Smooth muscle cell (in vitro differentiated cells): Measurements from ENCODE around the gene RASSF5. TPM values are rescaled to one million over a fixed set of nuclear protein-coding genes. Genes with fewer than 3 reads are reported as not detected.

ENCODE experiments used
- DNase-seq: peaks from one replicate; lab custom pipeline; 2025; ENCODE audit not compliant: unreplicated experiment; lab: John Stamatoyannopoulos, UW
- H2AFZ ChIP-seq: fragments of 200-600 bp; sonication (generic); 2 replicates; pipeline ENCODE4 v1.6.0; 2016; ENCODE audit warnings: antibody characterized with exemption, low read depth, mild to moderate bottlenecking
- H3F3A ChIP-seq: fragments of 200-600 bp; sonication (generic); 2 replicates; pipeline ENCODE4 v1.6.0; 2017; ENCODE audit warnings: antibody characterized with exemption, low read depth
- H3K27ac ChIP-seq: fragments of 200-600 bp; sonication (generic); 2 replicates; pipeline ENCODE4 v1.5.1; 2016; ENCODE audit warnings: low read depth, mild to moderate bottlenecking
- H3K27me3 ChIP-seq: fragments of 200-600 bp; sonication (generic); 2 replicates; pipeline ENCODE4 v1.6.1; 2016; ENCODE audit warnings: low read depth, mild to moderate bottlenecking
- H3K36me3 ChIP-seq: fragments of 200-600 bp; sonication (generic); 2 replicates; pipeline ENCODE4 v1.5.1; 2016; ENCODE audit warnings: low read depth
- H3K4me1 ChIP-seq: fragments of 200-600 bp; sonication (generic); 2 replicates; pipeline ENCODE4 v1.5.1; 2016; ENCODE audit warnings: low read depth
- H3K4me2 ChIP-seq: fragments of 200-600 bp; sonication (generic); 2 replicates; pipeline ENCODE4 v1.6.0; 2016; ENCODE audit warnings: mild to moderate bottlenecking
- H3K4me3 ChIP-seq: fragments of 200-600 bp; sonication (generic); 2 replicates; pipeline ENCODE4 v1.5.1; 2016; ENCODE audit warnings: mild to moderate bottlenecking
- H3K79me2 ChIP-seq: fragments of 200-600 bp; sonication (generic); 2 replicates; pipeline ENCODE4 v1.6.0; 2016; ENCODE audit warnings: low read depth, mild to moderate bottlenecking
- H3K9ac ChIP-seq: fragments of 200-600 bp; sonication (generic); 2 replicates; pipeline ENCODE4 v1.6.0; 2016; ENCODE audit warnings: low read depth
- H3K9me3 ChIP-seq: fragments of 200-600 bp; sonication (generic); replicated peaks from 2 replicates; pipeline ENCODE4 v1.5.1; 2016; ENCODE audit warnings: low read depth
- H4K20me1 ChIP-seq: fragments of 200-600 bp; sonication (generic); 2 replicates; pipeline ENCODE4 v1.6.0; 2016; ENCODE audit warnings: low read depth
- CTCF ChIP-seq: fragments of 200-600 bp; sonication (generic); IDR thresholded peaks from 2 replicates; pipeline ENCODE4 v1.5.1; 2017; ENCODE audit warnings: borderline replicate concordance, mild to moderate bottlenecking, antibody characterized with exemption; ENCODE audit not compliant: insufficient read depth, poor library complexity, severe bottlenecking
- WGBS: methylation state at CpG from one replicate; pipeline ENCODE4 v1.1.7; 2016; ENCODE audit warnings: low lambda C conversion rate; 5-methylcytosine and 5-hydroxymethylcytosine counted together
- polyA plus RNA-seq: library from polyadenylated mRNA; unstranded; fragments of >200 nt; fragmentation: Nextera tagmentation; extraction: Ambion mirVana; gene quantifications from 2 replicates; pipeline ENCODE4 v1.2.1, GENCODE V29; 2016
- total RNA-seq: library from RNA; depleted of rRNA; stranded (reverse); fragments of >200 nt; gene quantifications from 2 replicates; pipeline ENCODE4 v1.2.3, GENCODE V29; 2014

Gene RASSF5
- total and polyA plus RNA-seq, 2 experiments from 2014 or later, result 2.6 to 3.3 TPM

GRCh38 chr1:206518743-206519142, 11.4 kb downstream of the RASSF5 start:
- H3K27ac ChIP-seq, result no peak overlapping the region
- H3K27me3 ChIP-seq, result no peaks in the 10 kb centered on the region
- no peaks in the 10 kb centered on the region for H3K36me3 ChIP-seq
- no peak for TF ChIP-seq CTCF
- peaks cover 12% of the 10 kb centered on the region for H3K4me1 ChIP-seq
- no peak overlapping the region for H2AFZ ChIP-seq
- H3K9ac ChIP-seq, result no peak overlapping the region
- 86% methylated on average over 6 of the region's 6 CpGs for WGBS
- no peak overlapping the region for H3K4me2 ChIP-seq
- no peak for DNase-seq
- no peaks in the 10 kb centered on the region for H3K9me3 ChIP-seq
- no peaks in the 10 kb centered on the region for H3F3A ChIP-seq
- H4K20me1 ChIP-seq, result no peaks in the 10 kb centered on the region
- no peak overlapping the region for H3K4me3 ChIP-seq
- H3K79me2 ChIP-seq, result no peaks in the 10 kb centered on the region

GRCh38 chr1:206521127-206521526, 13.8 kb downstream of the RASSF5 start:
- 65% methylated on average over 5 of the region's 5 CpGs for WGBS
- H2AFZ ChIP-seq, result no peak overlapping the region
- no peak for TF ChIP-seq CTCF

GRCh38 chr1:206521694-206522402, 14.5 kb downstream of the RASSF5 start:
- Histone ChIP-seq H3K27me3 (no peaks in the 10 kb centered on the region), H3F3A (no peaks in the 10 kb centered on the region), H3K4me3 (no peak overlapping the region), H3K27ac (no peak overlapping the region), H3K4me2 (peak overlapping the region; percentile 27), H3K9me3 (no peaks in the 10 kb centered on the region), H3K36me3 (no peaks in the 10 kb centered on the region), H4K20me1 (no peaks in the 10 kb centered on the region), H2AFZ (peak overlapping the region; percentile 25), H3K9ac (no peak overlapping the region), H3K4me1 (peaks cover 12% of the 10 kb centered on the region), H3K79me2 (no peaks in the 10 kb centered on the region)
- no peak for DNase-seq
- WGBS, result 18% methylated on average over 8 of the region's 8 CpGs
- TF ChIP-seq CTCF, result no peak

More at GRCh38 chr1:206521127-206521526, 13.8 kb downstream of the RASSF5 start:
- no peaks in the 10 kb centered on the region for H3K9me3 ChIP-seq
- no peak for DNase-seq
- H3K36me3 ChIP-seq, result no peaks in the 10 kb centered on the region
- no peak overlapping the region for H3K4me3 ChIP-seq
- H3K27ac ChIP-seq, result no peak overlapping the region
- H3K79me2 ChIP-seq, result no peaks in the 10 kb centered on the region
- H3K9ac ChIP-seq, result no peak overlapping the region
- no peak overlapping the region for H3K4me2 ChIP-seq
- no peaks in the 10 kb centered on the region for H3F3A ChIP-seq
- peaks cover 12% of the 10 kb centered on the region for H3K4me1 ChIP-seq
- H4K20me1 ChIP-seq, result no peaks in the 10 kb centered on the region
- H3K27me3 ChIP-seq, result no peaks in the 10 kb centered on the region
